ENCODE measurements around the gene KDM8.

- TF ChIP-seq POLR2A (IDR thresholded peaks at IDR 0.05; ENCODE audit: low read depth, low read length): no peak
- no peak for TF ChIP-seq SPI1 (IDR thresholded peaks at IDR 0.05; ENCODE audit: low read depth, low read length)
- TF ChIP-seq POLR2AphosphoS5 (IDR thresholded peaks at IDR 0.05; ENCODE audit: low read depth, low read length): no peak
These were observed 53.9 kb downstream of the KDM8 start for GRCh38 chr16:27257271-27257670.
